Osteocyte (in vitro differentiated cells): ENCODE results near the gene UBE2I. TPM values are rescaled to one million over a fixed set of nuclear protein-coding genes. Genes with fewer than 3 reads are reported as not detected.
"Not testable (repeated sequence)": the region's sequence is repeated elsewhere in the genome, so short reads cannot be mapped to it uniquely, and the experiment has no call there.

ENCODE experiments used
- DNase-seq: peaks from one replicate; pipeline ENCODE4 v3.0.0; 2021; ENCODE audit warnings: mixed read lengths; ENCODE audit not compliant: unreplicated experiment; ENCODE audit errors: extremely low spot score
- H3K27ac Mint-ChIP-seq: one replicate; pipeline ENCODE4 v1.8.0; 2021; ENCODE audit warnings: mild to moderate bottlenecking, mixed read lengths; ENCODE audit not compliant: unreplicated experiment
- H3K27me3 Mint-ChIP-seq: one replicate; pipeline ENCODE4 v1.8.0; 2021; ENCODE audit warnings: mixed read lengths; ENCODE audit not compliant: unreplicated experiment
- H3K36me3 Mint-ChIP-seq: one replicate; pipeline ENCODE4 v1.8.0; 2021; ENCODE audit warnings: mixed read lengths; ENCODE audit not compliant: unreplicated experiment
- H3K4me1 Mint-ChIP-seq: one replicate; pipeline ENCODE4 v1.8.0; 2021; ENCODE audit warnings: mixed read lengths; ENCODE audit not compliant: unreplicated experiment
- H3K4me3 Mint-ChIP-seq: one replicate; pipeline ENCODE4 v1.8.0; 2021; ENCODE audit warnings: mild to moderate bottlenecking, moderate library complexity, mixed read lengths; ENCODE audit not compliant: unreplicated experiment
- H3K9me3 Mint-ChIP-seq: one replicate; pipeline ENCODE4 v1.8.0; 2021; ENCODE audit warnings: mixed read lengths; ENCODE audit not compliant: unreplicated experiment
- total RNA-seq: library from RNA; stranded (reverse); gene quantifications from 2 replicates; pipeline ENCODE4 v1.2.1, GENCODE V29; 2021
- TF ChIP-seq, protein P1 (sequence below): fragments of 200-600 bp; sonication (generic); IDR thresholded peaks from 2 replicates; pipeline ENCODE4 v1.5.0; 2021; ENCODE audit warnings: antibody characterized with exemption, mild to moderate bottlenecking, moderate library complexity

UBE2I gene
- total RNA-seq, 1 donor from 2014 or later = 131 TPM

DNA sequence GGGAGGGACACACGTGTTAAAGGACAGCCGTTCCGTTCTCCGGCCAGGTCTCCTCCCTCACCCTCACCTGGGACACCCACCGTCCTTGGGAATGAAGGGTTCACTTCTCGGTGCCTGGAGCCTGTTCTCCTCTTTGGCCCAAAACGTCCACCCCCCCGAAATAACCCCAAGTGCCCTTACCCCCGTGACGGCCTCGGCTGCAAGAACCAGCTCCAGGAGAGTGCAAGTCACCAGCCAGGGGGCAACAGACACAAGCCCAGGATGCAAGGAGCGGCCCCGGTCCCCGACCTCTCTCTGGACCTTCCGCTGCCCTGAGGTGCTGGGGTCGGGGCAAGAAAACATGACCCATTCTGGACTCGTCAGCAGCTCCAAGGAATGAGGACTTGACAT lies 20.0 kb upstream of the UBE2I start:
- Mint-ChIP-seq H3K27ac (no peak overlapping the region), H3K27me3 (peaks cover 41% of the 10 kb centered on the region), H3K4me1 (no peaks in the 10 kb centered on the region), H3K9me3 (no peaks in the 10 kb centered on the region), H3K4me3 (no peak overlapping the region), H3K36me3 (no peaks in the 10 kb centered on the region)
- no peak for DNase-seq
- TF ChIP-seq, protein P1, sequence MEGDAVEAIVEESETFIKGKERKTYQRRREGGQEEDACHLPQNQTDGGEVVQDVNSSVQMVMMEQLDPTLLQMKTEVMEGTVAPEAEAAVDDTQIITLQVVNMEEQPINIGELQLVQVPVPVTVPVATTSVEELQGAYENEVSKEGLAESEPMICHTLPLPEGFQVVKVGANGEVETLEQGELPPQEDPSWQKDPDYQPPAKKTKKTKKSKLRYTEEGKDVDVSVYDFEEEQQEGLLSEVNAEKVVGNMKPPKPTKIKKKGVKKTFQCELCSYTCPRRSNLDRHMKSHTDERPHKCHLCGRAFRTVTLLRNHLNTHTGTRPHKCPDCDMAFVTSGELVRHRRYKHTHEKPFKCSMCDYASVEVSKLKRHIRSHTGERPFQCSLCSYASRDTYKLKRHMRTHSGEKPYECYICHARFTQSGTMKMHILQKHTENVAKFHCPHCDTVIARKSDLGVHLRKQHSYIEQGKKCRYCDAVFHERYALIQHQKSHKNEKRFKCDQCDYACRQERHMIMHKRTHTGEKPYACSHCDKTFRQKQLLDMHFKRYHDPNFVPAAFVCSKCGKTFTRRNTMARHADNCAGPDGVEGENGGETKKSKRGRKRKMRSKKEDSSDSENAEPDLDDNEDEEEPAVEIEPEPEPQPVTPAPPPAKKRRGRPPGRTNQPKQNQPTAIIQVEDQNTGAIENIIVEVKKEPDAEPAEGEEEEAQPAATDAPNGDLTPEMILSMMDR = no peak

DNA sequence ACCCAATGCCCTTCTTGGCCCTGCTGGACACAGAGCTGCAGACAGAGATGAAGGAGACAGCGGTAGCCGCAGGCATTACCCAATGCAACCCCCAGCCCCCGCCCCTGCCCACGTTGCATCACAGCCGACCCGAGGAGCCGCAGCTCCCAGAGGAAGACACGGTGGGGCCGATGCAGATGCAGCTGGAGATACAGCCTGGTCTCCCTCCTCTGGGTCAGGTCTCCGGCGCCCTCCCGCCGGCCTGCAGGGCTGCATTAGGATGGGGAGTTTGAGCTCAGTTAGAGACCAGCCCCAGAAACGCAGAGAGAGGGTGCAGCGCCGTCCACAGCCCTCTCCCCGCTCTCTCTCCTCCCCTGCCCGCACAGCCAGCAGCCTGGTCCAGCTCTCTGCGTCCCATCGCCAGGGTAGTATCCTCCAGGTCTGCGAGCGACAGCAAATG lies 19.4 kb upstream of the UBE2I start:
- Mint-ChIP-seq H3K27ac (no peak overlapping the region), H3K36me3 (no peaks in the 10 kb centered on the region), H3K4me3 (no peak overlapping the region), H3K9me3 (no peaks in the 10 kb centered on the region), H3K27me3 (peaks cover 42% of the 10 kb centered on the region), H3K4me1 (no peaks in the 10 kb centered on the region)
- no peak for DNase-seq
- TF ChIP-seq, protein P1 = no peak

DNA sequence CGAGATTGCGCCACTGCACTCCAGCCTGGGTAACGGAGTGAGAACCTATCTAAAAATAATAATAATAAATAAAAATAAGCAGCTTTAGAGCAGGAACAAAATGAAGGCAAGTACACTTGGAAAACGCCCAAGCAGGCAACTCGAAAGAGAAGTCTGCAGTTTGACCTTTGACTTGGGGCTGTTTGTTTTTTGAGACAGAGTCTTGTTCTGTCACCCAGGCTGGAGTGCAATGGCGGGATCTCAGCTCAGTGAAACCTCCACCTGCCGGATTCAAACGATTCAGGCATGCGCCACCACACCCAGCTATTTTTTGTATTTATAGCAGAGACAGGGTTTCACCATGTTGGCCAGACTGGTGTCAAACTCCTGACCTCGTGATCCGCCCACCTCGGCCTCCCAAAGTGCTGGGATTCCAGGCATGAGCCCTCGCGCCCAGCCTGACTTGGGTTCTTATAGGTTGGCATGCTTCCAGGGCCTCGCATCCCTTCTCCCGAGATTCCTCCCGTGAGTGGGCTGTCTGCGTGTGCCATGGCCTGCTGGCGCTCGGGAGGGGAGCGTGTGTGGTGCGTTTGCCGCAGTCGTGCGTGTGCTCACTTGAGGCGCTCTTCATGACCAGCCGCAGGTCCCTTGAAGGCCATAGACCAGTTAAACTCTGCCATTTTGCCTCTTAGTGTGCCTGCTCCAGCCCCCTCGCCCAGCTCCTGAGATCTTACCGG lies 18.4 kb upstream of the UBE2I start:
- DNase-seq = no peak
- no peaks in the 10 kb centered on the region for H3K9me3 Mint-ChIP-seq
- H3K27me3 Mint-ChIP-seq = peaks cover 43% of the 10 kb centered on the region
- H3K36me3 Mint-ChIP-seq = no peaks in the 10 kb centered on the region
- H3K4me1 Mint-ChIP-seq = no peaks in the 10 kb centered on the region
- TF ChIP-seq, protein P1 = no peak
- no peak overlapping the region for H3K27ac Mint-ChIP-seq
- H3K4me3 Mint-ChIP-seq = no peak overlapping the region

DNA sequence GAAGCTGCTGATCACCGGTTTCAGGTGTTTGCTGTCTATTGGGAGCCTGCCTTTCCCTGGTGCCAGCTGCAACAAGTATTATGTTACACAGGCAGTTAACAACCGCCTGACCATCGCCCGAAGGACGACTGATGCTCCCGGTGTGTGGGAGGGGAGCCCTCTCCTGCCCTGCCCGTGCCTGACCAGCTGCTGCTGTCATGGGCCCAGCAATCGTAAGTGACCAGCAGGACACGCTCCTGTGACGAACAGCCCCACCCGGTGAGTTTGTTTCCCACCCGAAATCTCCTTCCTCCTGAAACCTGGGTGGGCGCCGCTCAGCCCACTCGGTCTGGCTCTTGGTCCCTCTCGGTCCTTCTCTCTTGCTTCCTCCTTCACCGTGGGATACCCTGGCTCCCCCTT lies 17.9 kb upstream of the UBE2I start:
- Mint-ChIP-seq H3K27ac (no peak overlapping the region), H3K27me3 (peaks cover 41% of the 10 kb centered on the region)

DNA sequence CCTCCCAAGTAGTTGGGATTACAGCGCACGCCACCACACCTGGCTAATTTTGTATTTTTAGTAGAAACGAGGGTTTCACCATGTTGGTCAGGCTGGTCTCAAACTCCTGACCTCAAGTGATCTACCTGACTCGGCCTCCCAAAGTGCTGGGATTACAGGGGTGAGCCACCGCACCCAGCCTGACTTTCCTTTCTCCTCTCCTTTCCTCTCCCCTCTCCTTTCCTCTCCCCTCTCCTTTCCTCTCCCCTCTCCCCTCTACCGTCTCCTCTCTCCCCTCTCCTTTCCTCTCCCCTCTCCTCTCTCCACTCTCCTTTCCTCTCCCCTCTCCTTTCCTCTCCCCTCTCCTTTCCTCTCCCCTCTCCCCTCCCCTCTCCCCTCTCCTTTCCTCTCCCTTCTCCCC lies 17.2 kb upstream of the UBE2I start:
- H3K4me3 Mint-ChIP-seq, DNase-seq, H3K4me1 Mint-ChIP-seq, H3K36me3 Mint-ChIP-seq, H3K27ac Mint-ChIP-seq, H3K9me3 Mint-ChIP-seq: not testable (repeated sequence)
- peaks cover 47% of the 10 kb centered on the region for H3K27me3 Mint-ChIP-seq

More for the DNA sequence above, 17.9 kb upstream of the UBE2I start:
- Mint-ChIP-seq H3K4me3 (no peak overlapping the region), H3K4me1 (no peaks in the 10 kb centered on the region), H3K36me3 (no peaks in the 10 kb centered on the region), H3K9me3 (no peaks in the 10 kb centered on the region)
- TF ChIP-seq, protein P1 = no peak
- no peak for DNase-seq

DNA sequence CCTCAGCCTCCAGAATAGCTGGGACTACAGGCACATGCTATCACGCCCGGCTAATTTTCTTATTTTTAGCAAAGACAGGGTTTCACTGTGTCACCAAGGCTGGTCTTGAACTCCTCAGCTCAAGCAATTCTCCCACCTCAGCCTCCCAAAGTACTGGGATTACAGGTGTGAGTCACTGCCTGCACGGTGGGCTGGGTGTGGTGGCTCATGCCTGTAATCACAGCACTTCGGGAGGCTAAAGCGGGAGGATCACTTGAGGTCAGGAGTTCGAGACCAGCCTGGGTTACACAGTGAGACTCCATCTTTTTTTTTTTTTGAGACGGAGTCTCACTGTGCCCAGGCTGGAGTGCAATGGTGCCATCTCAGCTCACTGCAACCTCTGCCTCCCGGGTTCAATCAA lies 16.6 kb upstream of the UBE2I start:
- DNase-seq, H3K36me3 Mint-ChIP-seq, H3K4me3 Mint-ChIP-seq, H3K27ac Mint-ChIP-seq, H3K4me1 Mint-ChIP-seq, H3K9me3 Mint-ChIP-seq: not testable (repeated sequence)
- H3K27me3 Mint-ChIP-seq = peaks cover 45% of the 10 kb centered on the region
